IMR-90 (cell line): ENCODE results near the gene ASPA.

Source experiments
- BHLHE40 ChIP-seq: fragments of 150-350 bp; IDR thresholded peaks from 2 replicates; pipeline ENCODE4 v1.6.1; 2016; ENCODE audit warnings: mild to moderate bottlenecking, low read depth, low read length
- CEBPB ChIP-seq: IDR thresholded peaks from 2 replicates; pipeline ENCODE4 v1.6.1; 2012; ENCODE audit warnings: low read depth, low read length, improper control_type of control experiment
- CHD1 ChIP-seq: IDR thresholded peaks from 2 replicates; pipeline ENCODE4 v1.6.1; 2012; ENCODE audit warnings: low read depth, low read length, improper control_type of control experiment
- CTCF ChIP-seq: conservative IDR thresholded peaks from 2 replicates; pipeline ENCODE4 v1.5.1; 2012; ENCODE audit warnings: mild to moderate bottlenecking, low read depth, low read length, improper control_type of control experiment
- ELK1 ChIP-seq: fragments of 150-350 bp; IDR thresholded peaks from 2 replicates; pipeline ENCODE4 v1.6.1; 2016; ENCODE audit warnings: low read depth, mild to moderate bottlenecking, low read length, moderate library complexity, borderline replicate concordance
- FOS ChIP-seq: fragments of 150-350 bp; IDR thresholded peaks from 2 replicates; pipeline ENCODE4 v1.6.1; 2016; ENCODE audit warnings: low read depth, low read length
- MAFK ChIP-seq: IDR thresholded peaks from 2 replicates; pipeline ENCODE4 v1.6.1; 2012; ENCODE audit warnings: low read depth, low read length, improper control_type of control experiment
- MXI1 ChIP-seq: IDR thresholded peaks from 2 replicates; pipeline ENCODE4 v1.6.1; 2012; ENCODE audit warnings: low read depth, mild to moderate bottlenecking, low read length, moderate library complexity, borderline replicate concordance
- POLR2A ChIP-seq: IDR thresholded peaks from 2 replicates; pipeline ENCODE4 v1.6.1; 2012; ENCODE audit warnings: mild to moderate bottlenecking, low read depth, low read length
- RAD21 ChIP-seq: IDR thresholded peaks from 2 replicates; pipeline ENCODE4 v1.6.1; 2012; ENCODE audit warnings: low read length, improper control_type of control experiment
- RCOR1 ChIP-seq: IDR thresholded peaks from 2 replicates; pipeline ENCODE4 v1.6.1; 2012; ENCODE audit warnings: mild to moderate bottlenecking, low read length, improper control_type of control experiment; ENCODE audit not compliant: insufficient replicate concordance
- RFX5 ChIP-seq: IDR thresholded peaks from 2 replicates; pipeline ENCODE4 v1.8.0; 2012; ENCODE audit warnings: low read depth, mild to moderate bottlenecking, low read length, moderate library complexity
- SMC3 ChIP-seq: fragments of 150-350 bp; IDR thresholded peaks from 2 replicates; pipeline ENCODE4 v1.6.1; 2016; ENCODE audit warnings: low read depth, mild to moderate bottlenecking, antibody characterized with exemption, low read length, moderate library complexity
- USF2 ChIP-seq: fragments of 150-350 bp; IDR thresholded peaks from 2 replicates; pipeline ENCODE4 v1.6.1; 2017; ENCODE audit warnings: mild to moderate bottlenecking, antibody characterized with exemption, low read length, low read depth

GRCh38 chr17:3532106-3532858, 56.5 kb downstream of the ASPA start:
- TF ChIP-seq CTCF (no peak), BHLHE40 (no peak), RAD21 (no peak), CEBPB (no peak), RFX5 (no peak), POLR2A (no peak), MAFK (no peak), USF2 (no peak), SMC3 (no peak), ELK1 (no peak), MXI1 (no peak), CHD1 (no peak), FOS (no peak), RCOR1 (no peak)
